ENCODE measurements around the gene VPS11.
"Not testable (repeated sequence)": the region's sequence is repeated elsewhere in the genome, so short reads cannot be mapped to it uniquely, and the experiment has no call there.

The VPS11 gene

GRCh38 chr11:119038884-119039283 lies 28.7 kb upstream of the VPS11 start:
- no peak for DNase-seq (ENCODE audit: low read depth)

- DNase-seq (ENCODE audit: low read depth): not testable (repeated sequence)
Measured at GRCh38 chr11:119039471-119039870, 28.1 kb upstream of the VPS11 start.

- DNase-seq (ENCODE audit: low read depth): no peak
Measured at GRCh38 chr11:119041821-119042514, 25.6 kb upstream of the VPS11 start.

- DNase-seq (ENCODE audit: low read depth): no peak
Measured at GRCh38 chr11:119042927-119043326, 24.7 kb upstream of the VPS11 start.

GRCh38 chr11:119044708-119045107 lies 22.9 kb upstream of the VPS11 start:
- DNase-seq (ENCODE audit: low read depth): no peak

- DNase-seq (ENCODE audit: low read depth): no peak
Measured at GRCh38 chr11:119046489-119046888, 21.1 kb upstream of the VPS11 start.

GRCh38 chr11:119047205-119047604 lies 20.4 kb upstream of the VPS11 start:
- no peak for DNase-seq (ENCODE audit: low read depth)

- DNase-seq (ENCODE audit: low read depth): no peak
Measured at GRCh38 chr11:119048644-119049043, 19.0 kb upstream of the VPS11 start.

GRCh38 chr11:119049081-119049480 lies 18.5 kb upstream of the VPS11 start:
- no peak for DNase-seq (ENCODE audit: low read depth)

- no peak for DNase-seq (ENCODE audit: low read depth)
Measured at GRCh38 chr11:119051440-119052162, 16.0 kb upstream of the VPS11 start.

- no peak for DNase-seq (ENCODE audit: low read depth)
Measured at GRCh38 chr11:119052163-119052814, 15.3 kb upstream of the VPS11 start.

- no peak for DNase-seq (ENCODE audit: low read depth)
Measured at GRCh38 chr11:119054418-119054817, 13.2 kb upstream of the VPS11 start.

GRCh38 chr11:119055901-119056300 lies 11.7 kb upstream of the VPS11 start:
- DNase-seq (ENCODE audit: low read depth): no peak

- DNase-seq (ENCODE audit: low read depth): no peak
Measured at GRCh38 chr11:119056421-119056999, 11.1 kb upstream of the VPS11 start.

- DNase-seq (ENCODE audit: low read depth): peak; percentile 89
Measured at GRCh38 chr11:119057000-119057769, 10.4 kb upstream of the VPS11 start, which contains the start of gene HYOU1. Gene HYOU1, minus strand, starts transcription at chr11:119057205. Its CDS starts 1,045 bp downstream, at chr11:119056160.

- not testable (repeated sequence) for DNase-seq (ENCODE audit: low read depth)
Measured at GRCh38 chr11:119059128-119059527, 8.5 kb upstream of the VPS11 start.

- DNase-seq (ENCODE audit: low read depth): no peak
Measured at GRCh38 chr11:119061256-119061655, 6.4 kb upstream of the VPS11 start.

GRCh38 chr11:119062779-119063178 lies 4.8 kb upstream of the VPS11 start:
- peak; percentile 42 for DNase-seq (ENCODE audit: low read depth)

- no peak for DNase-seq (ENCODE audit: low read depth)
Measured at GRCh38 chr11:119065369-119065768, 2.2 kb upstream of the VPS11 start.

GRCh38 chr11:119077839-119078238 lies 10.2 kb downstream of the VPS11 start:
- DNase-seq (ENCODE audit: low read depth): no peak

GRCh38 chr11:119078675-119079420 lies 11.2 kb downstream of the VPS11 start:
- no peak for DNase-seq (ENCODE audit: low read depth)
